Activated CD8-positive, alpha-beta memory T cell treated with anti-CD3 and anti-CD28 coated beads for 36 hours (primary cell): ENCODE results near the gene PDE5A. TPM values are rescaled to one million over a fixed set of nuclear protein-coding genes. Genes with fewer than 3 reads are reported as not detected.
"Not testable (repeated sequence)": the region's sequence is repeated elsewhere in the genome, so short reads cannot be mapped to it uniquely, and the experiment has no call there.

Experiments used
- CTCF ChIA-PET: fragments of 350-600 bp; sonication (Branson Sonifier 250); formaldehyde crosslinking; loops from one replicate; lab custom pipeline; 2021; ENCODE audit warnings: antibody characterized with exemption; lab: Charles Lee
- POLR2A ChIA-PET: fragments of 350-600 bp; sonication (Branson Sonifier 250); formaldehyde crosslinking; loops from one replicate; lab custom pipeline; 2021; ENCODE audit warnings: antibody characterized with exemption; lab: Charles Lee
- total RNA-seq, 2 experiments: library from RNA; stranded (reverse); gene quantifications; one replicate each; pipeline ENCODE4 v1.2.3, GENCODE V29; 2021

The PDE5A gene
- total RNA-seq, 2 experiments from 2014 or later = 0.21 to 0.44 TPM

GRCh38 chr4:119493886-119494285 is 134.7 kb downstream of the PDE5A start:
- ChIA-PET CTCF (interaction anchor here (1.2 kb wide), 1 partner anchor 9 kb away, joined by 3 read pairs; no protein-coding TSS in a partner anchor), POLR2A (no interaction called here)

- CTCF ChIA-PET = interaction anchor here (1.2 kb wide), 1 partner anchor 9 kb away, joined by 3 read pairs; no protein-coding TSS in a partner anchor
- POLR2A ChIA-PET = no interaction called here
Observed at GRCh38 chr4:119493419-119493818, 135.2 kb downstream of the PDE5A start.

- CTCF ChIA-PET = interaction anchor here (1.2 kb wide), 1 partner anchor 30 kb away, joined by 3 read pairs; no protein-coding TSS in a partner anchor
- POLR2A ChIA-PET = no interaction called here
Observed at GRCh38 chr4:119490335-119490734, 138.3 kb downstream of the PDE5A start.

- ChIA-PET CTCF (no interaction called here), POLR2A (no interaction called here)
Observed at GRCh38 chr4:119489305-119489704, 139.3 kb downstream of the PDE5A start.

- CTCF ChIA-PET = no interaction called here
- POLR2A ChIA-PET = no interaction called here
Observed at GRCh38 chr4:119480331-119480730, 148.3 kb downstream of the PDE5A start.

DNA sequence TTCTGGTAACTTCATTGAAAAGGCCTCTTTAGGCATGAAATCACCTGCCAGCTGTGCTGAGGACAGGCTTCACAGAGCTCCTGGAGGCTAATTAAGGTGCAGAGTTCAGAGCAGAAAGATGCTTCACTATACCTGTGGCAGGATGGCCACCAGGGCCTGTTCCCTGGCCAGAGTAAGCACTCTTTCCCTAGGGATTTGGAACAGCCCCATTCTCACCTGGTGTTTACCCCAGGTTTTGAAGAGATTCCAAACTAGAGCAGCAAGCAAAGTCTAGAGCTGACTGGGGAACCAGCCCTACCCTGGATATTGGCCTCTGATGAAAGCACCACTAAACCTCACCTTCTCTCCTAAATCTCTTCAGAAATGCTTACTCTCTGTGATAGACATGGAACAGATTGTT is 148.8 kb downstream of the PDE5A start:
- POLR2A ChIA-PET = no interaction called here
- CTCF ChIA-PET = no interaction called here

GRCh38 chr4:119479180-119479808 is 149.3 kb downstream of the PDE5A start:
- ChIA-PET CTCF (no interaction called here), POLR2A (no interaction called here)

- POLR2A ChIA-PET = no interaction called here
- CTCF ChIA-PET = no interaction called here
Observed at GRCh38 chr4:119478446-119479179, 150.0 kb downstream of the PDE5A start.

GRCh38 chr4:119477412-119478053 is 151.1 kb downstream of the PDE5A start:
- ChIA-PET CTCF (no interaction called here), POLR2A (no interaction called here)

- ChIA-PET POLR2A (no interaction called here), CTCF (no interaction called here)
Observed at GRCh38 chr4:119471259-119471658, 157.3 kb downstream of the PDE5A start.

DNA sequence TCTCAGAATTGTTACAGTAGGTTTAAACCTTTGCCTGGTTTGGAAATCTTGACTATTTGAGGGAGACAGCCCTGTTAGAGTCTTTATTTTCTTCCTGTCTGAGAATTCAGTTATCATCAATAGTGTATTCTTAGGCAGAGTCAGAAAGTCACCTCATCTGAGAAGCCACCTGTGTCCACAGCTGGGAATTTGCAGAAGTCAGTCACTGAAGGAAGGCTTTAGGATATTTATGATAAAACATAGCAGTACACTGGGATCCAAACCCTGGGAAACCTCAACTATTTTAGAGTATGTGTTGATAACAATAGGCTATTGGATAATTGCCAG is 157.9 kb downstream of the PDE5A start:
- CTCF ChIA-PET, POLR2A ChIA-PET: not testable (repeated sequence)

DNA sequence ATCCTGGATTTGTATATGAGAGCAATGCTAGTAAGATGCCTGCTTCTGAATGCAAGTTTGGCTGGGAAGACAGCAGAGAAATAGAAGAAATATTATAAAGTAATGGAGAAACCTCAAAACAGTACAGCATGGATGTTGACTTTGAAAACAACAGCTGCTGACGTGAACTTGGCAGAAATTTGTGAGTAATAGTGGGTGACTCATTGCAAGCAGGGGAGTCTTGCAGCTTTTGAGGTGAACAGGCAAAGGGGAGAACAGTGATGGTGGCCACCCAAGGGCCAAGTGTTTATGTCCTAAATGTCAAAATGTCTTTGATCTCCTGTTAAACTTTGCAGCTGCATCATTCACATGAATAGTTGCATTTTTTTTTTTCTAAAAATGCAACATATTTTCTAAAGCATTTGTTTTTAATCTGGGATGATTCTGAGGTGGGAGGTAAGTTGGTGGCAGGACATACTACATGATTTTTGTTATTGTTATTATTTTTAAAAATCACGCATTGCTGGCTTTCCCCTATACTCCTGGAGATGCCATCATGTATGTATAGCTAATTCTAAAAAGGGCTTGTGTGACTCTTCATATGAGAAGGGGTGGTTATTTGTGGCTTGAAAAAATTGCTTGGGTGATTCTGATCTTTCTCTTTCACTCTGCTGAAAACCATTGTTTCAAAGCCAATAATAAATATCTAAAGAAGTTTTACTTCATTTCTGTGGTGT is 158.4 kb downstream of the PDE5A start:
- POLR2A ChIA-PET, CTCF ChIA-PET: not testable (repeated sequence)

GRCh38 chr4:119469039-119469438 is 159.6 kb downstream of the PDE5A start:
- POLR2A ChIA-PET, CTCF ChIA-PET: not testable (repeated sequence)

DNA sequence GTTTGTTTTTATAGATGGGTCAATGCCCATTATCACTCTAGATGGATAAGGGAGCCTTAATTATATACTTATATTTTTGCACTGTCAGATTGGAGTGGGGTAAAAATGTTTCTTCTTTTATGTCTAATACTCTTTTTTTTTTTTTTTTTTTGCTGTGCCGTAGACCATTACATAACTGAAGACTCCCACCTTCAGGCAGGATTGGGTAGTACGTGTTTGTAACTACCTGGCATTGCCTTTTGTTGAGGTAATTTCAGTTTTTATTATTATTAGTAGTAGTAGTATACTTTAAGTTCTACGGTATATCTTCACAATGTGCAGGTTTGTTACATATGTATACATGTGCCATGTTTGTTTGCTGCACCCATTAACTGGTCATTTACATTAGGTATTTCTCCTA is 165.9 kb downstream of the PDE5A start:
- CTCF ChIA-PET, POLR2A ChIA-PET: not testable (repeated sequence)

DNA sequence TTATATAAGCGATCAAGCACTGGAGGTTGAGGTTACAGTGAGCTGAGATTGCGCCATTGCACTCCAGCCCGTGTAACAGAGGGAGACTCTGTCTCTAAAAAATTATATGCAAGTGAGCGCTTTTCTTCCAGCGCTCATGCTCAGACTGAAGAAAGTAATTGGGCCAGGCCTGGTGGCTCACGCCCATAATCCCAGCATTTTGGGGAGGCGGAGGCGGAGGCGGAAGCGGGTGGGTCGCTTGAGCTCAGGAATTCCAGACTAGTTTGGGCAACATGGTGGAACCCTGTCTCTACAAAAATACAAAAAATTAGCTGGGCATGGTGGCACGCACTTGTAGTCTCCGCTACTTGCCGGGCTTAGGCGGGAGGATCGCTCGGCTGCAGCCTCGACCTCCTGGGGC is 172.9 kb downstream of the PDE5A start:
- CTCF ChIA-PET = not testable (repeated sequence)
- POLR2A ChIA-PET = interaction anchor here (1.1 kb wide), 1 partner anchor 156 kb away, joined by 6 read pairs; no protein-coding TSS in a partner anchor

- ChIA-PET CTCF (interaction anchor here (0.6 kb wide), 1 partner anchor 1464 kb away, joined by 3 read pairs; no protein-coding TSS in a partner anchor), POLR2A (interaction anchor here (0.8 to 1.1 kb wide), 2 partner anchors 154 to 155 kb away, joined by 3 to 6 read pairs; a partner anchor contains a TSS)
Observed at GRCh38 chr4:119454491-119455270, 173.9 kb downstream of the PDE5A start.

DNA sequence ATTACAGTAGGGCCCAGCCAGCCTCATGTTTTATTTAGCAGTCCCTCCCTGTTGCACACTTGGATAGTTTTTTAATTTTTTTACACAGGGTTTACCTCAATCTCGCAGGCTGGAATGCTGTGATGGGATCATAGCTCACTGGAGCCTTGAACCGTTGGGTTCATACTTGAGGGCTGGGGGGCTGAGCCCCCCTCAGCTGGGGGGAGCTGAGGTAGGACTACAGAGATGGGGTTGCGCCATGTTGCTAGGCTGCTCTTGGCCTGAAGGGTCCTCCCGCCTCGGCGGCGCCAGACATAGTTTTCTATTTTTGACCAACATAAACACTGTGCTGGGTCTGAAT is 174.5 kb downstream of the PDE5A start:
- POLR2A ChIA-PET = interaction anchor here (0.8 kb wide), 1 partner anchor 154 kb away, joined by 3 read pairs; a partner anchor contains a TSS
- CTCF ChIA-PET = interaction anchor here (0.6 kb wide), 1 partner anchor 1464 kb away, joined by 3 read pairs; no protein-coding TSS in a partner anchor

- CTCF ChIA-PET, POLR2A ChIA-PET: not testable (repeated sequence)
Observed at GRCh38 chr4:119453286-119453685, 175.3 kb downstream of the PDE5A start.

- POLR2A ChIA-PET, CTCF ChIA-PET: not testable (repeated sequence)
Observed at GRCh38 chr4:119449851-119450250, 178.8 kb downstream of the PDE5A start.
